SK-N-MC (cell line): Measurements from ENCODE around the gene LYZL6.

ENCODE experiments used
- DNase-seq: peaks from one replicate; pipeline ENCODE4 v3.0.0-alpha.2; 2011; ENCODE audit warnings: low read depth, low spot score
- H3K27ac ChIP-seq: fragments of 200-600 bp; sonication (generic); 2 replicates; pipeline ENCODE4 v1.5.1; 2016; ENCODE audit warnings: mixed run types
- H3K36me3 ChIP-seq: fragments of 200-600 bp; sonication (generic); 2 replicates; pipeline ENCODE4 v1.6.1; 2017; ENCODE audit warnings: antibody characterized with exemption, low read length, mixed read lengths; ENCODE audit not compliant: insufficient read depth
- H3K4me3 ChIP-seq: fragments of 200-600 bp; sonication (generic); 2 replicates; pipeline ENCODE4 v1.5.1; 2016
- H3K9ac ChIP-seq: fragments of 200-600 bp; sonication (generic); 2 replicates; pipeline ENCODE4 v1.8.0; 2017; ENCODE audit warnings: mixed run types, mixed read lengths; ENCODE audit not compliant: insufficient read length
- H3K9me3 ChIP-seq: fragments of 200-600 bp; sonication (generic); 2 replicates; pipeline ENCODE4 v1.6.1; 2017; ENCODE audit warnings: low read depth, mild to moderate bottlenecking, antibody characterized with exemption, low read length, moderate library complexity, mixed read lengths
- EZH2 ChIP-seq: fragments of 200-600 bp; sonication (generic); IDR thresholded peaks from one replicate; pipeline ENCODE4 v1.6.1; 2017; ENCODE audit warnings: antibody characterized with exemption
- FOXP2 ChIP-seq: optimal IDR thresholded peaks from 2 replicates; pipeline ENCODE3; 2011; ENCODE audit warnings: mild to moderate bottlenecking, moderate library complexity; ENCODE audit not compliant: insufficient read depth; ENCODE audit errors: extremely low read length, control extremely low read depth
- POLR2AphosphoS5 ChIP-seq: IDR thresholded peaks from 2 replicates; pipeline ENCODE4 v1.6.1; 2012; ENCODE audit warnings: mild to moderate bottlenecking, low read depth, low read length, borderline replicate concordance

Gene LYZL6

DNA sequence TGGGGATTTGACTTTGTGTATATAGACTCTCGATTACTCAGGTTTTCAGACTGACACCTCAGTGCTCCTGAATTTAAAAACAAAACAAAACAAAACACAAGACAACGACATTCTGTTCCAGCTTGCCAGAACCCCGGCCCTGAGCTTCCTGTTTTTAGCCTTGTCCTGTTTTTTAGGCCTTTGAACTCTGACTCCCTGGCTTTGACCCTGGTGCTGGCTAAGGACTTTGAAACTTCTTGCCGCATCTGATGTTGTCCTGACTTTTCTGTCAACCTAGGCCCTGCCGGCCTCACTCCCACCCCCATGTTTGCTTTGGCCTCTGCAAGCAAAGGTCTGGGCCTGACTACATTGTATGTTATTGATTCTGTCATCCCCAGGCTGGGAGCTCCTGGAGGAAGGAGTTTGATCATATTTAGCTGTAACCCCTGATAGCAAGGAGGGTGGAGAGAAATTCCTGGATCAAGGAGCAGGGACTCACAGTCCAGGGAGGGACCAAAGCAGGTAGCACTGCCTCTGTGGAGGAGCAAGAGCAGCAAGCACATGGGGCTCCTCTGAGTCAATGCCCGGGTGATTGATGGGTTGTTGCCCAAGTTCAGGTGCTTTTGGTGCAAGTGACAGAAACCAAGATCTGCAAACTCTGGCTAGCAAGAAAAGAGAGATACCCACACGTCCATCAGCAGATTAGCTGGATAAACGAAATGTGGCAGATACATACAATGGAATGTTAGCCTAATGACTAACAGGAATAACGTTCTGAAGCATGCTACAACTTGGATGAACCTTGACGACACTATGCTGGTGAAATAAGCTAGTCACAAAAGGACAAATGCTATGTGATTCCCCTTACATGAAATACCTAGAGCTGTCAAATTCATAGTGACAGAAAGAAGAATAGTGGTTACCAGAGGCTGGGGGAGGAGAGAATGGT lies 30.1 kb upstream of the LYZL6 start:
- H3K9me3 ChIP-seq = no peaks in the 10 kb centered on the region
- H3K36me3 ChIP-seq = no peaks in the 10 kb centered on the region
- TF ChIP-seq EZH2 (no peak), POLR2AphosphoS5 (no peak), FOXP2 (no peak)
- no peak for DNase-seq
- no peak overlapping the region for H3K9ac ChIP-seq
- H3K27ac ChIP-seq = no peak overlapping the region
- H3K4me3 ChIP-seq = no peak overlapping the region

- no peak for TF ChIP-seq POLR2AphosphoS5
- Histone ChIP-seq H3K9me3 (no peaks in the 10 kb centered on the region), H3K9ac (no peak overlapping the region), H3K4me3 (no peak overlapping the region), H3K36me3 (no peaks in the 10 kb centered on the region), H3K27ac (no peak overlapping the region)
- no peak for DNase-seq
These were observed 29.4 kb upstream of the LYZL6 start for GRCh38 chr17:35972945-35973332.

- Histone ChIP-seq H3K9me3 (no peaks in the 10 kb centered on the region), H3K4me3 (no peak overlapping the region), H3K9ac (no peak overlapping the region), H3K36me3 (no peaks in the 10 kb centered on the region), H3K27ac (no peak overlapping the region)
- TF ChIP-seq POLR2AphosphoS5 = no peak
- TF ChIP-seq FOXP2 = no peak
- TF ChIP-seq EZH2 = no peak
- DNase-seq = no peak
These were observed 29.0 kb upstream of the LYZL6 start for GRCh38 chr17:35972535-35972934.

DNA sequence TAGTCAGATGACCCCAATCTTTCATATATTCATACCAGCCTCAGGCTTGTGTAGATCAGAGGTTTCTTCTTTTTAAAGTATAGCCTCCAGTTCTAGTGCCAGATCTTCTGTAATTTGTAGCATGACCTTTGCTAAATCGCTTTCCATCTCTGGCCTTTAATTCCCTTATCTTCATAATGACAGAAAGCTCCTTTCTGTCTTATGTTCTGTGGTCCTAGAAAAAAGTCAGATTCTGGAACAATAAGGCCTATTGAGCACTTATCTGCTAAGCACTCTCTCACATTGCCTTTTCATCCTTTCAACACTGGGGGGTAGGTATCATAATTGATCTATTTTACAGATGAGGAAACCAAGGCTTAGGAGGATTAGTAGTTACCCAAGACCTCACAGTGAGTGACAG lies 28.6 kb upstream of the LYZL6 start:
- no peaks in the 10 kb centered on the region for H3K9me3 ChIP-seq
- no peak overlapping the region for H3K4me3 ChIP-seq
- no peak for DNase-seq
- TF ChIP-seq POLR2AphosphoS5 = no peak
- no peak for TF ChIP-seq EZH2
- TF ChIP-seq FOXP2 = no peak
- H3K36me3 ChIP-seq = no peaks in the 10 kb centered on the region
- no peak overlapping the region for H3K27ac ChIP-seq
- H3K9ac ChIP-seq = no peak overlapping the region

GRCh38 chr17:35969558-35970380 lies 26.3 kb upstream of the LYZL6 start:
- TF ChIP-seq POLR2AphosphoS5 = no peak
- TF ChIP-seq EZH2 = no peak
- TF ChIP-seq FOXP2 = no peak
- Histone ChIP-seq H3K36me3 (no peaks in the 10 kb centered on the region), H3K4me3 (no peak overlapping the region), H3K9me3 (no peaks in the 10 kb centered on the region), H3K9ac (no peak overlapping the region), H3K27ac (no peak overlapping the region)
- peak; percentile 65 for DNase-seq

- Histone ChIP-seq H3K9me3 (no peaks in the 10 kb centered on the region), H3K36me3 (no peaks in the 10 kb centered on the region), H3K9ac (no peak overlapping the region), H3K4me3 (no peak overlapping the region), H3K27ac (no peak overlapping the region)
- no peak for DNase-seq
- TF ChIP-seq FOXP2 = no peak
- TF ChIP-seq EZH2 = no peak
- TF ChIP-seq POLR2AphosphoS5 = no peak
These were observed 25.1 kb upstream of the LYZL6 start for GRCh38 chr17:35968520-35969054.

GRCh38 chr17:35965272-35965671 lies 21.8 kb upstream of the LYZL6 start:
- Histone ChIP-seq H3K27ac (no peak overlapping the region), H3K9me3 (no peaks in the 10 kb centered on the region), H3K36me3 (no peaks in the 10 kb centered on the region), H3K4me3 (no peak overlapping the region), H3K9ac (no peak overlapping the region)
- DNase-seq = no peak
- no peak for TF ChIP-seq FOXP2

DNA sequence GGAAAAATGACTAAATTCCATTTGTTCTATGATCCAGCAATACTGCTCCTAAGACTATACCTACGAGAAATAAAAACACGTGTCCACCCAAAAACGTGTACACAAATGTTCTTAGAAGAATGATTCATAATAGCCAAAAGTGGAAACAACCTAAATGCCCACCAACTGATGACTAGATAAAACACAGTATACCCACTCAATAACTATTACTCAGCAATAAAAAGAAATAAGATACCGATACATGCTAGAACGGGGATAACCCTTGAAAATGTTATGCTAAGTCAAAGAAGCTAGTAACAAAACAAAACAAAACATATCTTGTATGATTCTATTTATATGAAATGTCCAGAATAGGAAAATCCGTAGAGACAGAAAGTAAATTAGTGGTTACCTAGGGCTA lies 20.1 kb upstream of the LYZL6 start:
- no peak overlapping the region for H3K27ac ChIP-seq
- no peaks in the 10 kb centered on the region for H3K9me3 ChIP-seq
- no peak overlapping the region for H3K9ac ChIP-seq
- no peak for DNase-seq
- TF ChIP-seq FOXP2 (no peak), POLR2AphosphoS5 (no peak), EZH2 (no peak)
- H3K36me3 ChIP-seq = no peaks in the 10 kb centered on the region
- no peak overlapping the region for H3K4me3 ChIP-seq

GRCh38 chr17:35953720-35954119 lies 10.2 kb upstream of the LYZL6 start:
- Histone ChIP-seq H3K27ac (no peak overlapping the region), H3K9ac (no peak overlapping the region), H3K36me3 (no peaks in the 10 kb centered on the region), H3K9me3 (no peaks in the 10 kb centered on the region), H3K4me3 (no peak overlapping the region)
- TF ChIP-seq FOXP2 = no peak
- no peak for TF ChIP-seq EZH2
- TF ChIP-seq POLR2AphosphoS5 = no peak
- DNase-seq = no peak
